ENCODE data around the gene TMEM54. TPM values are rescaled to one million over a fixed set of nuclear protein-coding genes. Genes with fewer than 3 reads are reported as not detected.

Gene TMEM54
- total and polyA plus RNA-seq, 2 experiments from 2014 or later: 11.2 to 11.7 TPM

DNA sequence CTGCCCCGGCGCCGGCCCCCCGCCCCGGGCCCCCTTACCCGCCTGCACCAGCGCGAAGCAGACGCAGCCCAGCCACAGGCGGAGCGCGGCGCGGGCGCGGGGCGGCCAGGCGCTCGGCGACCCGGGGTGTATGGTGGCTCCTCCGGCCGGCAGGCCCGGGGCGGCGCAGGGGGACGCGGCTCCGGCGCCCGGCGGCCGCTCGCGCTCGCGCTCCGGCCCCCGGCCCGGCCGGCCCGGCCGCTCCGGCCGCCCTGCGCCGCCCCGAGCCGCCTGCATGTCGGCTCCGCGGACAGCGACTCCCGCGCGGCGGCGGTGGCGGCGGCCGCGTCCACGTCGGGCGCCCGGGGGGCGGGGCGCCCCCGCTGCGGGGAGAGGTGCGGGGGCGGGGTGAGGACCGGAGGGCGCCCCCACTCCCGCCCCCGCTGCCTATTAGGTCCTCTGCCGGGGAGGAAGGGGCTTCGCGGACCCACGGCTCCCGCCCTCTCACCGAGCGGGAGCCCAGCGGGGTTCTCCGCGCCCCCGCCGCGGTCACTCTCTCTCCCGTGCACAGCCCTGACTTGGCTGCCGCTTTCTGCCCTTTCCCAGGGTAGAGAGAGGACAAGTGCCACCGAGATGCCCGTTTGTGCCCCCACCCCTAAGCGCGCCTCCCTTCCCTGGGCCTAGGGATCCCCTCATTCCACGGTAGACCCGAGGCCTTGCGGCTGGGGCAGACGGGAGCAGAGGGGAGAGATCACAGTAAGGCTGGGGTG, 30.4 kb downstream of the TMEM54 start, which contains the start of gene FNDC5:
Gene FNDC5 (minus strand): TSS at position 298 of the 749 bp plus-strand sequence.
- Histone ChIP-seq H2AFZ (peak within 1 kb of the TSS; percentile 66; the same call in 1 of the 2 replicates), H3K79me2 (replicated peaks; ENCODE audit: insufficient read depth) (no peaks in the 10 kb centered on the region), H4K20me1 (replicated peaks; ENCODE audit: insufficient read depth) (no peaks in the 10 kb centered on the region), H3K4me1 (ENCODE audit: insufficient read depth) (peaks cover 25% of the 10 kb centered on the region; the same call in 1 of the 2 replicates), H3K36me3 (ENCODE audit: insufficient read depth) (no peaks in the 10 kb centered on the region), H3K4me2 (peak within 1 kb of the TSS; percentile 88), H3F3A (replicated peaks; ENCODE audit: low read depth) (peaks cover 9% of the 10 kb centered on the region; the same call in 1 of the 2 replicates), H3K4me3 (peak within 1 kb of the TSS; percentile 61), H3K9me2 (ENCODE audit: insufficient read depth) (no peaks in the 10 kb centered on the region), H3K27ac (ENCODE audit: low read depth) (no peak within 1 kb of the TSS), H3K27me3 (ENCODE audit: insufficient read depth) (peaks cover 38% of the 10 kb centered on the region)
- Mint-ChIP-seq H3K27ac (no peak within 1 kb of the TSS), H3K27me3 (ENCODE audit: insufficient read depth, low read depth, poor library complexity) (peaks cover 31% of the 10 kb centered on the region), H3K36me3 (ENCODE audit: low read depth) (no peaks in the 10 kb centered on the region; the same call in 2 of the 3 replicates), H3K9me3 (no peaks in the 10 kb centered on the region; the same call in 2 of the 3 replicates), H3K4me1 (peaks cover 33% of the 10 kb centered on the region), H3K4me3 (peak within 1 kb of the TSS; percentile 74)
- ATAC-seq (peak; percentile 63), DNase-seq (ENCODE audit: low spot score) (peak; percentile 72)
- no peak for TF ChIP-seq REST (IDR thresholded peaks at IDR 0.05; ENCODE audit: unreplicated experiment)
- TF ChIP-seq EZH2 (IDR thresholded peaks at IDR 0.05; ENCODE audit: low read depth, unreplicated experiment): peak; percentile 42

- Mint-ChIP-seq H3K4me3 (peak overlapping the region; percentile 74), H3K9me3 (no peaks in the 10 kb centered on the region; the same call in 2 of the 3 replicates), H3K36me3 (ENCODE audit: low read depth) (no peaks in the 10 kb centered on the region; the same call in 2 of the 3 replicates), H3K27me3 (ENCODE audit: insufficient read depth, low read depth, poor library complexity) (peaks cover 28% of the 10 kb centered on the region), H3K27ac (no peak overlapping the region), H3K4me1 (peaks cover 26% of the 10 kb centered on the region)
- H3K27ac ChIP-seq (ENCODE audit: low read depth): no peak overlapping the region
- peaks cover 19% of the 10 kb centered on the region; the same call in 1 of the 2 replicates for H3K4me1 ChIP-seq (ENCODE audit: insufficient read depth)
- no peaks in the 10 kb centered on the region for H4K20me1 ChIP-seq (replicated peaks; ENCODE audit: insufficient read depth)
- H3K27me3 ChIP-seq (ENCODE audit: insufficient read depth): peaks cover 38% of the 10 kb centered on the region
- H3K4me3 ChIP-seq: peak overlapping the region; percentile 55
- H2AFZ ChIP-seq: no peak overlapping the region
- no peaks in the 10 kb centered on the region for H3K36me3 ChIP-seq (ENCODE audit: insufficient read depth)
- DNase-seq (ENCODE audit: low spot score): no peak
- H3F3A ChIP-seq (replicated peaks; ENCODE audit: low read depth): peaks cover 9% of the 10 kb centered on the region; the same call in 1 of the 2 replicates
- H3K4me2 ChIP-seq: peak overlapping the region; percentile 84
- ATAC-seq: peak; percentile 20
- H3K9me2 ChIP-seq (ENCODE audit: insufficient read depth): no peaks in the 10 kb centered on the region
- no peaks in the 10 kb centered on the region for H3K79me2 ChIP-seq (replicated peaks; ENCODE audit: insufficient read depth)
- TF ChIP-seq JUNB (IDR thresholded peaks at IDR 0.05; ENCODE audit: unreplicated experiment) (no peak), EZH2phosphoT487 (IDR thresholded peaks at IDR 0.05; ENCODE audit: unreplicated experiment) (no peak), STAT1 (IDR thresholded peaks at IDR 0.05; ENCODE audit: unreplicated experiment) (no peak), ZNF331 (CRISPR knock-in tag; IDR thresholded peaks at IDR 0.05; ENCODE audit: low read depth) (no peak), POLR2AphosphoS5 (IDR thresholded peaks at IDR 0.05; ENCODE audit: low read depth) (no peak)
- TF ChIP-seq, protein P1, sequence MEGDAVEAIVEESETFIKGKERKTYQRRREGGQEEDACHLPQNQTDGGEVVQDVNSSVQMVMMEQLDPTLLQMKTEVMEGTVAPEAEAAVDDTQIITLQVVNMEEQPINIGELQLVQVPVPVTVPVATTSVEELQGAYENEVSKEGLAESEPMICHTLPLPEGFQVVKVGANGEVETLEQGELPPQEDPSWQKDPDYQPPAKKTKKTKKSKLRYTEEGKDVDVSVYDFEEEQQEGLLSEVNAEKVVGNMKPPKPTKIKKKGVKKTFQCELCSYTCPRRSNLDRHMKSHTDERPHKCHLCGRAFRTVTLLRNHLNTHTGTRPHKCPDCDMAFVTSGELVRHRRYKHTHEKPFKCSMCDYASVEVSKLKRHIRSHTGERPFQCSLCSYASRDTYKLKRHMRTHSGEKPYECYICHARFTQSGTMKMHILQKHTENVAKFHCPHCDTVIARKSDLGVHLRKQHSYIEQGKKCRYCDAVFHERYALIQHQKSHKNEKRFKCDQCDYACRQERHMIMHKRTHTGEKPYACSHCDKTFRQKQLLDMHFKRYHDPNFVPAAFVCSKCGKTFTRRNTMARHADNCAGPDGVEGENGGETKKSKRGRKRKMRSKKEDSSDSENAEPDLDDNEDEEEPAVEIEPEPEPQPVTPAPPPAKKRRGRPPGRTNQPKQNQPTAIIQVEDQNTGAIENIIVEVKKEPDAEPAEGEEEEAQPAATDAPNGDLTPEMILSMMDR (conservative IDR thresholded peaks at IDR 0.05; ENCODE audit: low read depth in 2 of 2): no peak
Measured at GRCh38 chr1:32869923-32870614, 31.1 kb downstream of the TMEM54 start.
